IPS DF 4.7 (cell line): ENCODE data around the gene GPC5.
"Not testable (repeated sequence)": the region's sequence is repeated elsewhere in the genome, so short reads cannot be mapped to it uniquely, and the experiment has no call there.

ENCODE experiments used
- DNase-seq: peaks from one replicate; pipeline ENCODE4 v3.0.0-alpha.2; 2013; ENCODE audit warnings: low spot score; ENCODE audit errors: extremely low read depth

The GPC5 gene

DNA sequence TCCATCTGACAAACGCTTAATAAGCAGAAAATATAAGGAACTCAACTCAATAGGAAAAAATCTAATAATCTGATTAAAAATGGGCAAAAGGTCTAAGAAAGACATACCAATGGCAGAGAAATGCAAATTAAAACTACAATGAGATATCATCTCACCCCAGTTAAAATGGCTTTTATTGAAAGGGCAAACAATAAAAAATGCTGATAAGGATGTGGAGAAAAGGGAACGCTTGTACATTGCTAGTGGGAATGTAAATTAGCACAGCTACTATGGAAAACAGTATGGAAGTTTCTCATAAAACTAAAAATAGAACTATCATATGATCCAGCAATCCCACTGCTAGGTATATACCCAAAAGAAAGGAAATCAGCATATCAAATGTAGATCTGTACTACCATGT is 1319.4 kb downstream of the GPC5 start:
- no peak for DNase-seq

DNA sequence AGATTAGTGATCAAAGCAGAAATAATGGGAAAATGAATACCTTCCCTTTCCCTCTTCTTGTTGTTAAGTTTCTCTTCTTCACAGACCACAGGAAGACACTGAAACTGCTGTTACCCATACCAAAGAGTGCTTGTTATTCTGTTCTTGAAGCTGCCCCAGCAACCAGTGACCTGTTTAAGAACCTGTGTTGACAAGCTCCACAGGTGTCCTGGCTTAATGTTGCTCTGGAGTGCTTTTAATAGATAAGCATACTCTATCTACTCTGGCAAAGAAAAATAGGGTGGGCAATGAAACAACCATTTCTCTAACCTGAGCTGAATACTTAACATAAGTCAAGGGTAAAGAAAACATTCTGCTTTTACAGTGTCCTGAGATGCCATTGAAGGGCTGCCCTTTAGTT is 1321.4 kb downstream of the GPC5 start:
- DNase-seq: peak; percentile 41

DNA sequence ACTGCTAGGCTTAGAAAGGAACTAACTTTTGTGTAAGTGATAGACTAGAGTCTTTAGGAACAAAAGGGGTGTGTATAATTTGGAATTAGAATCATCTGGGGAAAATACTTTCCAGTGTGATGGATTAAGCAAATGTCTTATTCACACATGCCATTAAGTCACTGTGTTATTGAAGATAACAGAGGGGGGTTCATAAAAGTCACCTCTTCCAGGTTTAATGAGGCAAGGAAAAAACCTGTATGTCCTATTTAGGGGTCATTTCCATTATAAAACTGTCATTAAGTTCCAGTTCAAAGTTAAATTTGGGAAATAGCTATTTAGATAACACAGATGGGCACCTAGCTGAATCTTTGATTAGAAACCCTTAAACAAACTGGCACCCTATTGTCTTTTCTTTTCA is 1323.2 kb downstream of the GPC5 start:
- DNase-seq: no peak

DNA sequence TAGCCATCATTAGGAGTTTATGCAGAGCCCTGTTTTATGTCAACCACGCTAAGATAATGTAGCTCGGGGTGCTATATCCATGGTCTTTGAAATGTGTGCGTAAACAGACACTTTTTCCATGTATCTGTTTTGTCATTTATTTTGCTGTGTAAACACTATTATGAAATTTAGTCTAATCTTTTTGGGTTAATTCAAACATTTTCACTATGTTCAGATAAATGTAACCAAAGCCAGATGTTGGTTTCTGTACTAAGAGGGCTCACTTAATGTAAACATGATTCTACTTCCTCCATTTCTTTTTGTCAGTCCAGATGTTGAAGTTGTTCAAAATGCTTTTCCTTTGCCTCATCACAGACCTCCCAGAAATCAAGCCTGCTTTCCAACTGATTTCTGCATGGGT is 1328.7 kb downstream of the GPC5 start:
- DNase-seq: no peak

DNA sequence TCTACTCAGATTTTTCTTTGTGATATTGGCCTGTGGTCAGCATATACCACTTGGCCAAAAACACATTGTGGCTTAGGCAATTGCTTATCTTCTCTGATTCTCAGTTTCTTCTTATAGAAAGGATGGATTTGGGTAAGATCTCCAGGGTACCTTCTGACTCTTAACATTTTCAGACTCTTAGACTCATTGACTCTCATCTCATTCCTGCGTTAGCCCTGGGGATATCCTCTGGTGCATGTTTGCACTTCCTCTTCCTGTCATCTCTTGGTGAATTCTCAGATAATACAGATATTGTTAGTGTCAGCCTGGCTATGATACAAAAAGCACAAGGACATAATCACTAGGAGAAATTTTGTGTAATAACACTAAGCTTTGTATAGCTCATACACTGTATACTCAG is 1335.6 kb downstream of the GPC5 start:
- no peak for DNase-seq

DNA sequence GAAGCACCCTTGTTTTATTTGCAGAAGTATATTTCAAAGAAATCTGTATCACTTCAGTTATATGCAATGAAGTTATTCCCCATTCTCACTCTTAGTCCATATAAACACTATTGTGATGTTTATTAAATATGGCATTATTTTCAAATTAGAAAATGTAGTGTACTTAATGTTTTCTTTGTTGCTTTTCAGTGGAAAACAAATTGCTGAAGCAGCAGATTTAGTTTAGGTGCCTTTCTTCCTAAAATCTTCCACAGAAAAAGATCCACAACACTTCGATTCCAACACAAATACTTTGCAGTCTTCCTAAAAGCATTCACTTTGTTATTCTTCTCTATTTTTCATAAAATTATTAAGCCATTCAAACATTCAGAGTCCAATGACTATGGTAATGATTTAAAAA is 1336.1 kb downstream of the GPC5 start:
- no peak for DNase-seq

DNA sequence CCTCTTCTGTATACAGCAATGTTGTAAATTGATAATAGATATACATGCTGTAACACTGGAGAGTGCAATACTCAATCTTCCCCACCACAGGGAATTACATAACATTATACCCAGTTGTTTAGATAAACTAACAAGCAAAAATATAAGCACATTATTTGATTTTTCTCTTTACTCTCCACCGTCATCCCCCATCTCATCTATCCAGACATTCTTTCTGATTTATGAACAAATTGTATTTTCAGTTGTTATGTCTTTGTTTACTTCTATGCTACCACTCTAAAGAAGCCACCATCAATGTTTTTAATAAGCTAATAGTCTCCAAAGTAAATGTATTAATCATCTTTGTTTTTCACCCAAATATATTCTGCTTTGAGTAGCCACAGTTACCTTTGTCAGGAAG is 1337.5 kb downstream of the GPC5 start:
- DNase-seq: no peak

DNA sequence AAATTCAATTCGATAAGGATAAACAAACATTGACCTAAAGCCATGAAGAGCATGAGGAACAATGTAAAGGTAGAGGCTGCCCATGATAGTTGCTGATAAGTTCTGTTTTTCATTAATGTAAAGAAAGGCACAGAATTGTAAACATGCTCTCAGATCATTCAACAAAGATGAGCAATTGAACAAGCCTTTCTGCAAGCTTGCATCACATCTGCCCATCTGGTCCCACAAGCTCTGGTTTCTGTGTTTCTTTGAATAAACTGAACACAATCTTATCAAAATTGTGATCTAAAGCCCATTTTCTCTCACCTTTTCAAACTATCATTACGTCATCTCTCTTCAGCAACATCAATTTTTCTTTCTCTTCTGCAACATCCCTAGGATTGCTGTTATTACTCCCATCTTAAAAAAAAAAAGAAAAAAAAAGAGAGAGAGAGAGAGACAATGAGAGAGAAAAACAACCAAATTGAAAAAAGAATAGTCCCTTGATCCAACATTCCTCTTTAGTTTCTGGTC is 1340.9 kb downstream of the GPC5 start:
- DNase-seq: no peak

DNA sequence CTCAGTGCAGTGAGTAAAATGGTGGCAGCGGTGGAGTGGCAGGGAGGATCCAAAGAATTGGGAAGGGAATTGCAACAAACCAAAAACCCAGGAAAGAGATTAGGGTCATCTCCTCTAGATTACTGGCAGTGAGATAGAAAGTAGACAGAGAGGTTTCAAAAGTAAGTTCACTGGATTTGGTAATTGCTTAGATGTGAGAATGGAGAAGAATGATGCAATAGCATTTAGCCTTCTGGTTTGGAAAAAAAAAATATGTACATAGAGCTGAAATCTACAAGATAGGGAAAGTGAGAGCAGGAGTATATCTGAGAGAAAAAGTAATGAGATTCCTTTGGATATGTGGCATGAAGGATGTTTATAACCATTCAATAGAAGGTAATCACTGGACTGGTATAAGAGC is 1345.6 kb downstream of the GPC5 start:
- DNase-seq: no peak

DNA sequence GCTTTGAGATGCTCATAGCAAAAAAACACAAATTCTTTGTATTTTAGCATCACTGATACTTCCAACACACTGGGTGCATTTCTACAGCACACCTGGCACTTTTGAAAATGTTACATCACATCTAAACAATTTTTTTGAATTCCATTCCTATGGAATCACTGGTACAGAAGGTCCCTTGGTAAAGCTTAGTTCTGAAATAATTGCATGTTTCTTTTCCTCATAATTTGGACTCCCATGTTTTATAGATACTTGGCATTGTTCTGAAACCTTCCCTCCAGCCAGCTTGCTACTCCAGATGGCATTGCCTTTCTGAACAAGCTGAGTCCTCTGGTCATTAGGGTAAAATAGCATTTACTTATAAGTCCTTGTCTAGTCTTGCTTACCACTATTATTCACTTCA is 1346.8 kb downstream of the GPC5 start:
- no peak for DNase-seq

DNA sequence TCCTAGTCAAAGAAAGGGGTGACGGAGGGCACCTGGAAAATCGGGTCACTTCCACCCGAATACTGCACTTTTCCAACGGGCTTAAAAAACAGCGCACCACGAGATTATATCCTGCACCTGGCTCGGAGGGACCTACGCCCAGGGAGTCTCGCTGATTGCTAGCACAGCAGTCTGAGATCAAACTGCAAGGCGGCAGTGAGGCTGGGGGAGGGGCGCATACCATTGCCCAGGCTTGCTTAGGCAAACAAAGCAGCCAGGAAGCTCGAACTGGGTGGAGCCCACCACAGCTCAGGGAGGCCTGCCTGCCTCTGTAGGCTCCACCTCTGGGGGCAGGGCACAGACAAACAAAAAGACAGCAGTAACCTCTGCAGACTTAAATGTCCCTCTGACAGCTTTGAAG is 1354.3 kb downstream of the GPC5 start:
- not testable (repeated sequence) for DNase-seq

DNA sequence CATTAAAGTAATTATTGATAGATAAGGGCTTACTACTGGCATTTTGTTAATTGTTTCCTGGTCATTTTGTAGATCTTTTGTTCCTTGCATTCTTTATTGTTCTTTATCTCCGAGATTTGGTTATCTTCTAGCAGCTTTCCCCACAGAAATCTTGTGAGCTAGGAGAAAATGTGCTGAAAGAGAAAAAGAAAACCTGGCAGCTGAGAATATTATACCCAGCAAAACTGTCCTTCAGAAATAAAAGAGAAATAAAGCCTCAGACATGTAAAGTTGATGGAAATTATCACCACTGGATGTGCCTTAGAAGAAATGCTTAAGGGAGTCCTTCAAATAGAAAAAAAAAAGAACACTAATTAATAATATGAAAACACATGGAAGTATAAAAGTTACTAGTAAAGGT is 1363.3 kb downstream of the GPC5 start:
- no peak for DNase-seq

DNA sequence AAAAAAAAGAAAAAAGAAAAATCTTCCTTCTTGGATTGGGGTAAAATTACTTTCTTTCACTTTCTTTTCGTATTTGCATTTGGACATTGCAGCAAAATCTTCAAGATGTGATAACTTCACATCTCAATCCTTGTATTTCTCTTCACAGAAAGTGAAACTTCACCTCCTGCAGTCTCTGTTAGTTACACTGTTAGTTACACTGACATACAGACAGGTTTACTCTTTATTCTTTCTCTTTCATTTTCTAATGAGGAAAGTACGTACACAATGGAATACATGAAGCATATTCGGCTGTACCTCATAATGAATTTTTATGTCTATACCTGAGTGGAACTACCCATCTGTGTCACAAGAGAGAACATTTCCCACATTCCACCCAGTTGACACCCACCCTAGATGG is 1369.0 kb downstream of the GPC5 start:
- no peak for DNase-seq

DNA sequence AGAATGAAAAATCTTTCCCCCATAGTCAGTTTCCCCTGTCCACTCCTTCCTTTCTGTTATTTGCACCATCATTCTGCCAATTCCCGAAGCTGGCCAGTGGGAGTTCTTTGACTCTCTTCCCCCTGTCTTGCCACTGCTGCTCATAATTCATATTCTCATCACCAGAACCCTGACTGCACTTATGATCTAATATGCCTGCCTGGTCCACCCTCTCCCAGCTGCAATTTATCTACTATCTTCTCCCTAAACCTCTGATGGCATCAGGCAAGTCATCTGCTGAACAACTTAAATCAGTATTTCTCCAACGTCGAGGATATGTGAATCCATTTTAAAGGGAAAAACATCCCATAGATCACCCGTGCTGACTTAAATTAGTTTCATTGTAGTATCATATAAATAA is 1370.2 kb downstream of the GPC5 start:
- no peak for DNase-seq

DNA sequence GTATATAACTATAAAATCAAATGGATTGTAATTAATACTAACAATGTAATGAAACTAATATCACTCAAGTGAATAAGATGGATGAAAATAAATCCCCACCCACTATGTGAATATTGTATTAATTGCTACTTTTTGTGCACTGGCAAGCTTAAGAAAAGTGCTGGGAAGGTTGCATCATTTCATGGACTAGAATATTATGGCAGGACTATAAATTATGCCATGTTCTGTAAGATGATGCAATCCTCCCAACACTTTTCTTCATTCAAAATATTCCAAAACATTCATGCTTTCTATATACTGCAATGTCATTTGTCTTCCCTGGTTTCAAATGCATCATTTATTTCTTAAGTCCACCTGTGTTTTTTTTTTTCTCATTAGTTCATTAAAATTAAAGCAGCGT is 1370.6 kb downstream of the GPC5 start:
- no peak for DNase-seq

DNA sequence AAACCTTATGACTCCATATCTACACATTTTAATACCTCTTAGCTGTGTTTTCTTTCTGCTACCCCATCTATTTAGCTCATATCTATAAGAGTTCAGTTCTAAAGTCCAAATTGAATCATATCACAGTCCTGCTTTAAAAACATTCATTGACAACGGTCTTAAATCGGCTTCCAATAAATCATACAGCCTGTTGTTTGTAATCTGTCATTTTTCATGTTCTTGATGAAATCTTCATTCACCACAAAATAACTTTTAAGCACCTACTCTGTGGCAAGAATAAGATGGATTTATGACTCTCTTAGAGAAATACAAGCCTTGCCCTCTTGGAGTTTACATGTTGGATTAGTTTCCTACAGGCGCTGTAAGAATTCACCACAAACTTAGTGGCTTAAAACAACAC is 1377.2 kb downstream of the GPC5 start:
- DNase-seq: no peak

DNA sequence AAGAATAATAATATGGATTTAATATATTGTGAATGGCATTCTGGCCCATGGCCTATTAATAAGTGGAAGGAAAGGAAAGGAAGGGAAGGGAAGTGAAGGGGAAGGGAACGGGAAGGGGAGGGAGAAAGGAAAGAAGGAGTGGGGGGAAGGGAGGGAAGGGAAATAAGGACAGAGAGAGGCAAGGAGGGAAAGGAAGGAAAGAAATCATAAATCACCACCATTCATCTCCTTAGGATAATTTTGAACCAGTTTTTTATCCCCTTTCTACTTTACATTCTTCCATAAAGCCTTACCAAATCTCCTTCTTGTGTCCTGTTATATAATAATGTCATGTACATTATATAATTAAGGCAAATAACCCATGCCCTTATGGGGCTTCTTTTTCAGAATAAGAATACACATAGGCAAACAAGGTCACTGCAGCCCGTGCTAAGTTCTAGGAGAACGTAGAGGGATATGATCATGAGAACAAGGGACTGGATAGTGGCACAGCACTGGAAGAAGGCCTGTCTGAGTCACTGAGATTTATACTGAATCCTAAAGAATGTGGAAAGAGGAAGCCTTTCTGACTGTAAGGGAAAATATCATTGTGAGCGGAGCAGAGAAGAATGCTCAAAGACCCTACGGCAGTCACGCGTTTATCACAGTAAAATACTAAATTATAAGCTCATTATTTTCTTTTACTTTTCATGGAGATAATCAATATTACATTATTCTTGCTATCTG is 1383.7 kb downstream of the GPC5 start:
- no peak for DNase-seq

DNA sequence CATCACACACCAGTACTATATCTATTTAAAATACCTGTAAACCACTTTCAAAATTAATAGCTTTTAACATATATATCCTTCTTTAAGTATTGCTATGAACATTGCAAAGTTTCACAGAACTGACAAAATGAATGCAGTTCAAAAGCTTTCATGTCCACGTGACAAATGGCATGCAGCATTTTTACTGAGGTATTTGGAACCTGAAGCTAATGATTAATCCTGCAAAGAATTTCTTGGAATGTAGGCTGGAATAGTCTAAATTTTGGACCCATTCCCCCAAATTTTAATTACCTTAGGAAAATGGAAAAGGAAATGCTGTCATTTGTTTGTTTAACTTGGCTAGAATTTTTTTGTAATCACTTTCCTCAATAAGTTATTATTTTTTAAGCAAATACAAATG is 1404.4 kb downstream of the GPC5 start:
- DNase-seq: no peak

DNA sequence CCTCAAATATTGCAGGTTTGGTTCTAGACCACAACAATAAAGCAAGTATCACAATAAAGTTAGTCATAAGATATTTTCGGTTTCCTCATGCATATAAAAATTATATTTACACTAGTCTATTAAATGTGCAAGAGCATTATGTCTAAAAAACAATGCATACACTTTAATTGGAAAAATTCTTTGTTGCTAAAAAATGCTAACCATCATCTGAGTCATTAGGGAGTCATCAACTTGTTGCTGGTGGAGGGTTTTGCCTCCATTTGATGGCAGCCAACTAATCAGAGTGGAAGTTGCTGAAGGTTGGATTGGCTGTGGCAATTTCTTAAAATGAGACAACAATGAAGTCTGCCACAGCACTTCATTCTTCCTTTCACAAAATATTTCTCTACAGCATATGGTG is 1405.9 kb downstream of the GPC5 start:
- no peak for DNase-seq

DNA sequence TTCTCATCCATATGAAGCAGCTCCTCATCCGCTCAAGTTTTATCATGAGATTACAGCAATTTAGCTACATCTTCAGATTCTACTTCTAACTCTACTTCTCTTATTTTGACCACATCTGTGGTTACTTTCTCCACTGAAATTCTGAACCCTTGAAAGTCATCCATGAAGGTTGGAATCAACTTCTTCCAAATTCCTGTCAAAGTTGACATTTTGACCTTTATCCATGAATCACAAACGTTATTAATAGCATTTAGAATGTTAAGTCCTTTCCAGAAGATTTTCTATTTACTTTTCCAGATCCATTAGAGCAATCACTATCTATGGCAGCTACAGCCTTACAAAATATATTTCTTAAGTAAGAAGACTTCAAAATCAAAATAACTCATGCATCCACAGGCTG is 1406.5 kb downstream of the GPC5 start:
- no peak for DNase-seq

DNA sequence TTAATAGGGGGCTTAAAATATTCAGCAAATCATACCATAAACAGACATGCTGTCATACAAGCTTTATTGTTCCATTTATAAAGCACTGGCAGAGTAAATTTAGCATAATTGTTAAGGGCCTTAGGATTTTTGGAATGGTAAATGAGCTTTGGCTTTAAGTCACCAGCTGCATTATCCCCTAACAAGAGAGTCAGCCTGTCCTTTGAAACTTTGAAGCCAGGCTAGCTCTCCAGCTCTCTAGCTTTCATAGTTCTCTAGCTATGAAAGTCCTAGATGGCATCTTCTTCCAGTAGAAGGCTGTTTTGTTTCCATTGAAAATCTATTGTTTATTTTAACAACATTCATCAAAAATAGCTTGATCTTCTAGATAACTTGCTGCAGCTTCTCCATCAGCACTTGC is 1407.3 kb downstream of the GPC5 start:
- DNase-seq: no peak

DNA sequence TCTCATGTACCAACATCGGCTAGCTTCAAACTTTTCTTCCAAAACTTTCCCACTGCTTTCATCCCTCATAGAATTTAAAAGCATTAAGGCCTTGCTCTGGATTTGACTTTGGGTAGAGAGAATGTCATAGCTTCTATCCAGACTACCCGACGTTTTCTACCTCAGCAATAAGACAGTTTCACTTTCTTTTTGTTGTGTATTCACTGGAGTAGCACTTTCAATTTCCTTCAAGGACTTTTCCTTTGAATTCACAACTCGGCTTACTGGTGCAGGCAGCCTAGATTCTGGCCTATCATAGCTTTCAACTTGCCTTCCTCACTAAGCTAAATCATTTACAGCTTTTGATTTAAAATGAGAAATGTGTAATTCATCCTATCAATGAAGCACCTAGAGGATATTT is 1407.8 kb downstream of the GPC5 start:
- DNase-seq: no peak

DNA sequence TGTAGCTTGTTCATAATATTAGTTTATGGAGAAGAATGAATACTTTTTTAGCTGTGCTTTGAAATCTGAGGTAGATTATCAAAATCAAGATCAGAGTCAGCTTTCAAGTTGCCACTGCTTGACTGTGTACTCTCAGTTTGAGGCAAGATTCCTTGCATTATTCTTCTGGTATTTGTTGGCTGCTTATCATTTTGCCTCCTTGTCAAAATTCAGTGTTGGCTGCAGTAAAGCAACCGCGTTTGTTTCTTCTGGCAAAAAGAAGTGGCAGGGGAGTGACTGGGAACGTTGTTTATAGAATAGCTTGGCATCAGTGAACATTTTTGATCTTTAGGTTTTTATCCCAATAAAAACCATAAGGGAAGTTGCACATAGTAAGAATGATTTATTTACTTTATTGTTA is 1408.9 kb downstream of the GPC5 start:
- no peak for DNase-seq

DNA sequence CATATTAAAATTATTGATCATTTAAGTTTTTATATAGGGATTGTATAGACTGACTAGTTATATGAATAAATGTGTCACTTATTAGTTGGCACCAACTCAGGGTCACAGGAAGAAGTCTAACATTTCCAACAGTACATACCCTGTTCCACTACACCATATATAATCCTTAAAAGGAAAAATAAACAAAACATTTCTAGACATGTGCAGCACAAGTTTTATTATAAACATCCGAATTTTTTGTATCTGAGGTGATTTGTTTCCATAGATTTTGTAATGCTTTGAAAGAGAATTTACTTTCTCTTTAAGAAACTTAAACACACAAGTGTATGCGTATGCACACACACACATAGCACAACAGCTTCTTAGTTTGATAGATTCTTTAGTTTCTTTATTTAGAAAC is 1409.5 kb downstream of the GPC5 start:
- DNase-seq: no peak
